ENCODE measurements around the gene PRKCH. TPM values are rescaled to one million over a fixed set of nuclear protein-coding genes. Genes with fewer than 3 reads are reported as not detected.
A peak's percentile ranks its signal among the peaks of the same experiment; 100 is the strongest.

Gene PRKCH
- total and polyA plus RNA-seq, 4 experiments from 2014 or later, result 246 to 284 (median 249) TPM

GRCh38 chr14:61360796-61361525 is 39.6 kb downstream of the PRKCH start:
- Mint-ChIP-seq H3K27me3 (no peaks in the 10 kb centered on the region), H3K9me3 (peaks cover 0 to 2% (median 0%) of the 10 kb centered on the region in 8 donors), H3K27ac (peak overlapping the region; percentile 43 to 88 (median 80)), H3K4me3 (peak overlapping the region; percentile 2 to 79 (median 62)), H3K36me3 (peaks cover 24 to 35% of the 10 kb centered on the region in 2 donors), H3K4me1 (peaks cover 47 to 55% (median 52%) of the 10 kb centered on the region in 4 donors)
- POLR2A ChIA-PET (ENCODE audit: partially characterized antibody), result interaction anchor here (0.7 to 3.6 kb wide), 17 partner anchors 10 to 401 kb away, joined by 3 to 19 read pairs (median 5); partner anchors contain the start of genes PRKCH and SNAPC1
- Histone ChIP-seq H3K4me3 (ENCODE audit: low read length in 2 of 2) (peak overlapping the region in 1 of 2 donors; percentile 16), H3K4me1 (ENCODE audit: insufficient read depth, low read length) (peaks cover 97% of the 10 kb centered on the region), H3K27me3 (ENCODE audit: insufficient read depth, low read length) (no peaks in the 10 kb centered on the region), H3K36me3 (ENCODE audit: insufficient read depth, low read length) (peaks cover 5% of the 10 kb centered on the region), H3K27ac (ENCODE audit: low read depth, low read length) (no peak overlapping the region), H3K9me3 (ENCODE audit: control insufficient read depth in 1 of 2, low read length in 2 of 2) (no peaks in the 10 kb centered on the region)
- CTCF ChIA-PET (ENCODE audit: partially characterized antibody), result interaction anchor here (1.1 to 1.7 kb wide), 4 partner anchors 16 to 43 kb away, joined by 3 to 6 read pairs (median 4); no protein-coding TSS in a partner anchor
- intact Hi-C loops (cut with micrococcal nuclease), result loop anchor here (1.0 kb wide), 1 partner anchor 8 kb away; no protein-coding TSS in a partner anchor
- no peak for DNase-seq

GRCh38 chr14:61362072-61362750 is 40.8 kb downstream of the PRKCH start:
- POLR2A ChIA-PET (ENCODE audit: partially characterized antibody), result interaction anchor here (1.0 to 3.6 kb wide), 9 partner anchors 11 to 89 kb away, joined by 3 to 19 read pairs (median 7); partner anchors contain the start of gene PRKCH

GRCh38 chr14:61364243-61364642 is 42.9 kb downstream of the PRKCH start:
- intact Hi-C loops (cut with micrococcal nuclease), result loop anchor here (2.0 kb wide), 1 partner anchor 21 kb away; no protein-coding TSS in a partner anchor
- Mint-ChIP-seq H3K4me3 (no peak overlapping the region), H3K27ac (no peak overlapping the region), H3K27me3 (no peaks in the 10 kb centered on the region), H3K36me3 (peaks cover 6 to 18% of the 10 kb centered on the region in 2 donors), H3K9me3 (peaks cover 0 to 2% (median 0%) of the 10 kb centered on the region in 8 donors), H3K4me1 (peaks cover 21 to 38% (median 28%) of the 10 kb centered on the region in 4 donors)
- ChIA-PET POLR2A (ENCODE audit: partially characterized antibody) (interaction anchor here (0.6 to 1.4 kb wide), 2 partner anchors 22 to 82 kb away, joined by 3 to 4 read pairs; no protein-coding TSS in a partner anchor), CTCF (ENCODE audit: partially characterized antibody) (no interaction called here)
- Histone ChIP-seq H3K4me3 (ENCODE audit: low read length in 2 of 2) (no peak overlapping the region), H3K36me3 (ENCODE audit: insufficient read depth, low read length) (peaks cover 5% of the 10 kb centered on the region), H3K9me3 (ENCODE audit: control insufficient read depth in 1 of 2, low read length in 2 of 2) (no peaks in the 10 kb centered on the region), H3K27me3 (ENCODE audit: insufficient read depth, low read length) (no peaks in the 10 kb centered on the region), H3K4me1 (ENCODE audit: insufficient read depth, low read length) (peaks cover 97% of the 10 kb centered on the region), H3K27ac (ENCODE audit: low read depth, low read length) (no peak overlapping the region)
- DNase-seq, result no peak

More at GRCh38 chr14:61362072-61362750, 40.8 kb downstream of the PRKCH start:
- DNase-seq, result no peak
- peak overlapping the region; percentile 8 for H3K27ac ChIP-seq (ENCODE audit: low read depth, low read length)
- CTCF ChIA-PET (ENCODE audit: partially characterized antibody), result interaction anchor here (0.7 to 1.6 kb wide), 4 partner anchors 15 to 41 kb away, joined by 3 to 4 read pairs (median 3); partner anchors contain the start of gene PRKCH
- peaks cover 21 to 32% of the 10 kb centered on the region in 2 donors for H3K36me3 Mint-ChIP-seq
- H3K27ac Mint-ChIP-seq, result no peak overlapping the region
- H3K36me3 ChIP-seq (ENCODE audit: insufficient read depth, low read length), result peaks cover 5% of the 10 kb centered on the region
- H3K9me3 Mint-ChIP-seq, result peaks cover 0 to 2% (median 0%) of the 10 kb centered on the region in 8 donors
- H3K27me3 ChIP-seq (ENCODE audit: insufficient read depth, low read length), result no peaks in the 10 kb centered on the region
- intact Hi-C loops (cut with micrococcal nuclease), result no loop called here
- no peak overlapping the region for H3K4me3 ChIP-seq (ENCODE audit: low read length in 2 of 2)
- no peaks in the 10 kb centered on the region for H3K9me3 ChIP-seq (ENCODE audit: control insufficient read depth in 1 of 2, low read length in 2 of 2)
- H3K4me3 Mint-ChIP-seq, result no peak overlapping the region
- no peaks in the 10 kb centered on the region for H3K27me3 Mint-ChIP-seq
- peaks cover 97% of the 10 kb centered on the region for H3K4me1 ChIP-seq (ENCODE audit: insufficient read depth, low read length)
- H3K4me1 Mint-ChIP-seq, result peaks cover 40 to 43% (median 42%) of the 10 kb centered on the region in 4 donors

DNA sequence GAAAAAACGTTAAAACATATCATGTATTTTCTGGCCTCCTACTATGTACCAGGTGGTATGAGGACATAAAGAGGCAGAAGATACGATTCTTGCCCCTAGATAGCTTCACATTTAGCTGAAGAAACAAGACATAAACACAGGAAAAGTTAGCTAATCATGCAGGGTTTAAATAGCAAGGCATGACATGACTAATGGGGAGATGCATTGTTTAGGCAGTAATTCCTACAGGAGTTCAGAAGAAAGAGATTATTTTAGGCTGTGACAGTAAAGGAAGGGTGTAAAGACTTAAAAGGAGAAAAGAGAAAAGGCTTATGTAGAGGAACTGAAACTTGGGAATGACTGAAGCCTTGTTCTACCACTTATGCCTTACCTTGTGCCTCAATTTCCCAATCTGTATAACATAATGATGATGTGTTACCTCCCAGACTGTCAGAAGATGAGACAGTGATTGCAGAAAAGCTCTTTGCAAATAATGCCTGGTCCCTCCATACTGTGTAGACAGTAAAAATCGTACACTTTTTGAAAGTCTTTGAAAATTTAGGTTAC is 44.4 kb downstream of the PRKCH start:
- H3K9me3 Mint-ChIP-seq, result peaks cover 0 to 2% (median 0%) of the 10 kb centered on the region in 8 donors
- no peaks in the 10 kb centered on the region for H3K36me3 ChIP-seq (ENCODE audit: insufficient read depth, low read length)
- peaks cover 3 to 19% of the 10 kb centered on the region in 2 donors for H3K36me3 Mint-ChIP-seq
- peak overlapping the region; percentile 3 for H3K27ac ChIP-seq (ENCODE audit: low read depth, low read length)
- intact Hi-C loops (cut with micrococcal nuclease), result loop anchor here (2.0 kb wide), 1 partner anchor 19 kb away; no protein-coding TSS in a partner anchor
- H3K27ac Mint-ChIP-seq, result peak overlapping the region in 1 of 7 donors; percentile 65
- CTCF ChIA-PET (ENCODE audit: partially characterized antibody), result interaction anchor here (0.9 kb wide), 1 partner anchor 23 kb away, joined by 3 read pairs; no protein-coding TSS in a partner anchor
- no peaks in the 10 kb centered on the region for H3K27me3 Mint-ChIP-seq
- no peak for DNase-seq
- peaks cover 97% of the 10 kb centered on the region for H3K4me1 ChIP-seq (ENCODE audit: insufficient read depth, low read length)
- POLR2A ChIA-PET (ENCODE audit: partially characterized antibody), result interaction anchor here (0.8 to 2.7 kb wide), 5 partner anchors 8 to 44 kb away, joined by 3 to 8 read pairs (median 4); partner anchors contain the start of gene PRKCH
- no peak overlapping the region for H3K4me3 ChIP-seq (ENCODE audit: low read length in 2 of 2)
- H3K27me3 ChIP-seq (ENCODE audit: insufficient read depth, low read length), result no peaks in the 10 kb centered on the region
- no peaks in the 10 kb centered on the region for H3K9me3 ChIP-seq (ENCODE audit: control insufficient read depth in 1 of 2, low read length in 2 of 2)
- H3K4me1 Mint-ChIP-seq, result peaks cover 17 to 41% (median 26%) of the 10 kb centered on the region in 4 donors
- H3K4me3 Mint-ChIP-seq, result no peak overlapping the region

DNA sequence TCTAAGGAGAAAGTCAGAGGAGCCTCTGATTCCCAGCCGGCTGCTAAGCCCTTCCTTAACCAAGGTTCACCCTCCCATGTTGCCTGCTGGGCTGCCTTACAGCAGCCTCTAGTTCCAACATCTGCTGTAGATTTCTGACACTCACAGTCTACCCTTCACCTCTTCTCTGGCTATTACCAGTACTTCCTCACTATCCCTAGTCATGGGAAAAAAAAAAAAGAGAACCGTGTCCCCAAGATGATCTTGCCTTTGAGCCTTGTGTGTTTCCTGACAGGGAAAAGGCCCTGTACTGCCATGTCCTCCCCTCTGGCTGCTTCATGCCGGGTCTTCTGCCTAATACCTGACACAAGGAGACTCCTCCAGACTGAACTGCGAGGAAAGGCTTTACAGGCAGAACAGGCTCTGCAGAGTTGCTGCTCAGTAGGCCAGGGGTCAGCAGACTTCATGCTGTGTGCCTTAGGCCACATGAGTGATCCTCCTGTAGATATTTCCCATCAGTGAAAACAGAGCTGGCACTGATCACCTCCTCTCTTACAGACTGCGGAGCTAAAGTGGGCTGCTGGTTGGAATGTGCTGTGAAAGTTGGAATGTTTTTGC is 46.8 kb downstream of the PRKCH start:
- Histone ChIP-seq H3K4me3 (ENCODE audit: low read length in 2 of 2) (no peak overlapping the region), H3K27ac (ENCODE audit: low read depth, low read length) (peak overlapping the region; percentile 22), H3K9me3 (ENCODE audit: control insufficient read depth in 1 of 2, low read length in 2 of 2) (no peaks in the 10 kb centered on the region), H3K27me3 (ENCODE audit: insufficient read depth, low read length) (no peaks in the 10 kb centered on the region), H3K4me1 (ENCODE audit: insufficient read depth, low read length) (peaks cover 94% of the 10 kb centered on the region), H3K36me3 (ENCODE audit: insufficient read depth, low read length) (no peaks in the 10 kb centered on the region)
- Mint-ChIP-seq H3K27ac (peak overlapping the region in 4 of 7 donors; percentile 75 to 86 (median 82)), H3K9me3 (peaks cover 2 to 8% (median 4%) of the 10 kb centered on the region in 8 donors), H3K27me3 (no peaks in the 10 kb centered on the region), H3K4me1 (peaks cover 32 to 54% (median 38%) of the 10 kb centered on the region in 4 donors), H3K36me3 (peaks cover 9 to 25% of the 10 kb centered on the region in 2 donors), H3K4me3 (peak overlapping the region in 4 of 8 donors; percentile 8 to 62 (median 58))
- intact Hi-C loops (cut with micrococcal nuclease), result no loop called here
- ChIA-PET POLR2A (ENCODE audit: partially characterized antibody) (interaction anchor here (1.1 to 1.9 kb wide), 4 partner anchors 10 to 46 kb away, joined by 3 to 9 read pairs (median 3); partner anchors contain the start of gene PRKCH), CTCF (ENCODE audit: partially characterized antibody) (interaction anchor here (0.7 to 1.5 kb wide), 4 partner anchors 29 to 57 kb away, joined by 3 to 5 read pairs (median 4); partner anchors contain the start of gene PRKCH)
- no peak for DNase-seq

- Histone ChIP-seq H3K4me1 (ENCODE audit: insufficient read depth, low read length) (peaks cover 90% of the 10 kb centered on the region), H3K27me3 (ENCODE audit: insufficient read depth, low read length) (no peaks in the 10 kb centered on the region), H3K4me3 (ENCODE audit: low read length in 2 of 2) (no peak overlapping the region), H3K9me3 (ENCODE audit: control insufficient read depth in 1 of 2, low read length in 2 of 2) (peaks cover 0 to 2% of the 10 kb centered on the region in 2 donors), H3K36me3 (ENCODE audit: insufficient read depth, low read length) (peaks cover under 1% of the 10 kb centered on the region), H3K27ac (ENCODE audit: low read depth, low read length) (no peak overlapping the region)
- ChIA-PET POLR2A (ENCODE audit: partially characterized antibody) (interaction anchor here (1.0 to 1.2 kb wide), 4 partner anchors 10 to 46 kb away, joined by 3 read pairs; no protein-coding TSS in a partner anchor), CTCF (ENCODE audit: partially characterized antibody) (interaction anchor here (0.8 to 1.2 kb wide), 2 partner anchors 10 to 47 kb away, joined by 3 to 4 read pairs; partner anchors contain the start of gene PRKCH)
- Mint-ChIP-seq H3K9me3 (peaks cover 2 to 13% (median 9%) of the 10 kb centered on the region in 8 donors), H3K36me3 (peaks cover 16 to 30% of the 10 kb centered on the region in 2 donors), H3K4me1 (peaks cover 35 to 56% (median 42%) of the 10 kb centered on the region in 4 donors), H3K4me3 (peak overlapping the region in 5 of 8 donors; percentile 62 to 72 (median 66)), H3K27ac (peak overlapping the region in 6 of 7 donors; percentile 45 to 86 (median 75)), H3K27me3 (no peaks in the 10 kb centered on the region)
- intact Hi-C loops (cut with micrococcal nuclease), result loop anchor here (1.0 kb wide), 1 partner anchor 8 kb away; no protein-coding TSS in a partner anchor
- no peak for DNase-seq
Measured at GRCh38 chr14:61368781-61369453, 47.5 kb downstream of the PRKCH start.

Measured in CD4-positive, alpha-beta memory T cell (primary cell).